SK-N-SH treated with all-trans-retinoic acid at 6 μM for 48 hours (cell line): ENCODE results near the gene RIMBP3C.
"Not testable (repeated sequence)": the region's sequence is repeated elsewhere in the genome, so short reads cannot be mapped to it uniquely, and the experiment has no call there.

ENCODE experiments used
- BACH2 ChIP-seq: fragments of 250-450 bp; sonication (Bioruptor Pico); IDR thresholded peaks from 2 replicates; pipeline ENCODE4 v1.9.0; 2021; ENCODE audit warnings: mild to moderate bottlenecking, borderline replicate concordance
- ESRRG ChIP-seq: fragments of 250-450 bp; sonication (Bioruptor Pico); IDR thresholded peaks from 2 replicates; pipeline ENCODE4 v1.6.1; 2021; ENCODE audit warnings: mild to moderate bottlenecking
- ISL1 ChIP-seq: fragments of 250-450 bp; sonication (Bioruptor Pico); IDR thresholded peaks from 2 replicates; pipeline ENCODE4 v2.1.2; 2022; ENCODE audit warnings: mild to moderate bottlenecking, moderate library complexity
- PATZ1 ChIP-seq: fragments of 250-450 bp; sonication (Bioruptor Pico); IDR thresholded peaks from 2 replicates; pipeline ENCODE4 v1.8.0; 2020; ENCODE audit warnings: mild to moderate bottlenecking, moderate library complexity, borderline replicate concordance
- POU6F1 ChIP-seq: fragments of 250-450 bp; sonication (Bioruptor Pico); IDR thresholded peaks from 2 replicates; pipeline ENCODE4 v1.8.0; 2021; ENCODE audit warnings: low read depth, mild to moderate bottlenecking, moderate library complexity, borderline replicate concordance
- RARB ChIP-seq: fragments of 250-450 bp; sonication (Bioruptor Pico); IDR thresholded peaks from 2 replicates; pipeline ENCODE4 v1.8.0; 2021; ENCODE audit warnings: mild to moderate bottlenecking, moderate library complexity
- TOX ChIP-seq: fragments of 250-450 bp; sonication (Bioruptor Pico); IDR thresholded peaks from 2 replicates; pipeline ENCODE4 v1.8.0; 2021; ENCODE audit warnings: mild to moderate bottlenecking, moderate library complexity, borderline replicate concordance
- TSHZ2 ChIP-seq: fragments of 250-450 bp; sonication (Bioruptor Pico); IDR thresholded peaks from 2 replicates; pipeline ENCODE4 v1.5.0; 2020; ENCODE audit warnings: mild to moderate bottlenecking, moderate library complexity
- ZC3H10 ChIP-seq: fragments of 250-450 bp; sonication (Bioruptor Pico); IDR thresholded peaks from 2 replicates; pipeline ENCODE4 v1.5.1; 2021; ENCODE audit warnings: mild to moderate bottlenecking, moderate library complexity
- ZFP30 ChIP-seq: fragments of 450-650 bp; formaldehyde crosslinking; IDR thresholded peaks from 2 replicates; pipeline ENCODE4 v1.5.0; 2022; ENCODE audit warnings: mild to moderate bottlenecking, moderate library complexity
- ZNF565 ChIP-seq: fragments of 450-650 bp; formaldehyde crosslinking; conservative IDR thresholded peaks from 2 replicates; pipeline ENCODE4 v1.5.0; 2020; ENCODE audit warnings: low read depth, mild to moderate bottlenecking, moderate library complexity
- ZNF70 ChIP-seq: fragments of 450-650 bp; formaldehyde crosslinking; IDR thresholded peaks from 2 replicates; pipeline ENCODE4 v1.5.0; 2020; ENCODE audit warnings: mild to moderate bottlenecking, moderate library complexity
- ZNF8 ChIP-seq: fragments of 450-650 bp; formaldehyde crosslinking; IDR thresholded peaks from 2 replicates; pipeline ENCODE4 v1.5.0; 2020; ENCODE audit warnings: mild to moderate bottlenecking, moderate library complexity

- not testable (repeated sequence) for TF ChIP-seq POU6F1 (CRISPR knock-in tag); ZNF8 (CRISPR knock-in tag); PATZ1; ESRRG (CRISPR knock-in tag); ZFP30 (CRISPR knock-in tag); ZC3H10 (CRISPR knock-in tag); TSHZ2 (CRISPR knock-in tag); ZNF565 (CRISPR knock-in tag); RARB (CRISPR knock-in tag); ZNF70 (CRISPR knock-in tag); ISL1 (CRISPR knock-in tag); BACH2 (CRISPR knock-in tag); TOX
Measured at GRCh38 chr22:21560657-21561056, 9.4 kb upstream of the RIMBP3C start.
